Dermis blood vessel endothelial cell (primary cell): ENCODE data around the gene CNTN2. TPM values are rescaled to one million over a fixed set of nuclear protein-coding genes. Genes with fewer than 3 reads are reported as not detected.

ENCODE experiments used
- DNase-seq: peaks from one replicate; pipeline ENCODE4 v3.0.0; 2010
- total RNA-seq: library from RNA; depleted of rRNA; stranded (reverse); fragments of >200 nt; gene quantifications from 2 replicates; pipeline ENCODE4 v1.2.3, GENCODE V29; 2014

Gene CNTN2
- total RNA-seq, 1 donor from 2014 or later, result not detected

GRCh38 chr1:205057808-205058575 is 15.0 kb downstream of the CNTN2 start:
- DNase-seq, result no peak

DNA sequence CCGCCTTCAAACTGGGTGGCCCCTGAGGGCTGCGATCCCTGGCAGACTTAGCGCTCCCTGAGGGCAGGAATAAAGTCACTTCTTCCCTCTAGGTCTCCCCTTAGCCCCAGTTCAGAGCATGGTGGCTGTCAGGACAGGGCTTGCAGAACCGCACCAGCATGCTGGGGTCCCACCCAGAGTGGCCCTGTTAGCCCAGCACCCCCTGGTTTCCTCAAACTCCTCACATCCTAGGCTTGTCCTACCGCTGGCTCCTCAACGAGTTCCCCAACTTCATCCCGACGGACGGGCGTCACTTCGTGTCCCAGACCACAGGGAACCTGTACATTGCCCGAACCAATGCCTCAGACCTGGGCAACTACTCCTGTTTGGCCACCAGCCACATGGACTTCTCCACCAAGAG is 15.8 kb downstream of the CNTN2 start:
- no peak for DNase-seq

GRCh38 chr1:205059660-205060059 is 16.6 kb downstream of the CNTN2 start:
- no peak for DNase-seq

GRCh38 chr1:205060746-205061145 is 17.7 kb downstream of the CNTN2 start:
- DNase-seq, result no peak

DNA sequence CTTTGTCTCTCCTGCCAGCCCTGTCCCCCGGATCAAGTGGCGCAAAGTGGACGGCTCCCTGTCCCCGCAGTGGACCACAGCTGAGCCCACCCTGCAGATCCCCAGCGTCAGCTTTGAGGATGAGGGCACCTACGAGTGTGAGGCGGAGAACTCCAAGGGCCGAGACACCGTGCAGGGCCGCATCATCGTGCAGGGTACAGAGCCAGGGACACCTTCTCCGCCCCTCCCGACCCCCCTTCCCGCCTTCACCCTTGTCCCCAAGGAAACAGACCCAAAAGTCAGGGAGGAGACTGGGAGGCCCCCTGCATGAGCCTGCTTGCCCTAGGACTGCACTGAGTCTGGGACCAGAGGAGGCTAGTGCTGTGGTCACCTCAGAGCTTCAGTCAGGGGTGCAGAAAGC is 18.2 kb downstream of the CNTN2 start:
- DNase-seq, result no peak

DNA sequence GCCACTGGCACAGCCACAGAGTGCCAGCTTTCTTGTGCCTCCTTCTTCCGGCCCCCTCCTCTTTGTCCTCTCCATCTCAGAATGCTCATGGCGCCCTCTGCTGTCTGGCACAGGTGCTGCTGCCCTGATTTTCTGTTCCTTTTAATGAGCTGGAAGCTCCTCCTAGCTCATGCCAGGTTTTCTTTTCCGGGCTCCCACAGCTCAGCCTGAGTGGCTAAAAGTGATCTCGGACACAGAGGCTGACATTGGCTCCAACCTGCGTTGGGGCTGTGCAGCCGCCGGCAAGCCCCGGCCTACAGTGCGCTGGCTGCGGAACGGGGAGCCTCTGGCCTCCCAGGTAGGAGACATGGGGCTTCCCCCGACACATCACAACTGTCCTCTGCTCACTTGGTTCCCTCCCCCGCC is 18.7 kb downstream of the CNTN2 start:
- peak; percentile 75 for DNase-seq

GRCh38 chr1:205062319-205062718 is 19.3 kb downstream of the CNTN2 start:
- no peak for DNase-seq

- DNase-seq, result no peak
Observed at GRCh38 chr1:205062895-205063294, 19.9 kb downstream of the CNTN2 start.

DNA sequence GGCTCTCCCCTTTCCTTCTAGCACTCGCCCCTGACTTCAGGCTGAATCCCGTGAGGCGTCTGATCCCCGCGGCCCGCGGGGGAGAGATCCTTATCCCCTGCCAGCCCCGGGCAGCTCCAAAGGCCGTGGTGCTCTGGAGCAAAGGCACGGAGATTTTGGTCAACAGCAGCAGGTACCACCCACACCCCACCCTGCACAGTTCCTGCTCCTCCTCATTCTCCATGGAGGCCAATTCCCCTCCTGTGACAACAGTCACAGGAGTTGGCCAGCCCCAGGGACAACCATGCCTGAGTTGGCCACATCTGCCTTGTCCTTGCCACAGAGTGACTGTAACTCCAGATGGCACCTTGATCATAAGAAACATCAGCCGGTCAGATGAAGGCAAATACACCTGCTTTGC is 21.3 kb downstream of the CNTN2 start:
- DNase-seq, result no peak

GRCh38 chr1:205064741-205065316 is 21.8 kb downstream of the CNTN2 start:
- DNase-seq, result no peak

- DNase-seq, result no peak
Observed at GRCh38 chr1:205065666-205066065, 22.7 kb downstream of the CNTN2 start.

DNA sequence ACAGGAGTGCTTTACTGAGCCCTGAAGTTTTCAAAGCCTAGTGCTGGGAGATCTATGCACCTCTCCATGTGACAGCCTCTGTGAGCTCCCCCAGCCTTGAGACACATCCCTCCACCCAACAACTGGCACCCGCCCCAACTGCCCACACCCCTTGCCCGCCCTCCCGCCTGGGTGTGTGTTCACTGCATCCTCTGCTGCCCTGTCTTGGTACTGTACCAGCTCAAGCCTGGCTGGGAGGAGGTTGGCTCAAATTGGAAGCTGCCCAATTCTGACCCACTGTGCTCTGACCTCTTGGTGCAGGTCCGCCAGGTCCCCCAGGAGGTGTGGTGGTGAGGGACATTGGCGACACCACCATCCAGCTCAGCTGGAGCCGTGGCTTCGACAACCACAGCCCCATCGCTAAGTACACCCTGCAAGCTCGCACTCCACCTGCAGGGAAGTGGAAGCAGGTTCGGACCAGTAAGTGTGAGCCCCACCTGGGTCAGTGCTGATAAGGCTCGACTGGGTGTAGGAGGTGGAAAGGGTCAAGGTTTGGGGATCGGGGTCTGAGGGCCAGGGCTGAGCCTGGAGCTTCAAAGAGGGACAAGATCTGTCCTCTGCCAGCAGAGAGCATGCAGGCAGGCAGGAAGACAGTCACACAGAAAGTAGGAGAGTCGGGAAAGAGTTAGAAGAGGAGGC is 23.3 kb downstream of the CNTN2 start:
- DNase-seq, result peak; percentile 7

GRCh38 chr1:205067031-205067430 is 24.0 kb downstream of the CNTN2 start:
- DNase-seq, result no peak

GRCh38 chr1:205068001-205068400 is 25.0 kb downstream of the CNTN2 start:
- no peak for DNase-seq

GRCh38 chr1:205068457-205069040 is 25.5 kb downstream of the CNTN2 start:
- DNase-seq, result no peak

GRCh38 chr1:205069371-205070125 is 26.5 kb downstream of the CNTN2 start:
- no peak for DNase-seq

GRCh38 chr1:205071028-205071409 is 28.0 kb downstream of the CNTN2 start:
- DNase-seq, result no peak

DNA sequence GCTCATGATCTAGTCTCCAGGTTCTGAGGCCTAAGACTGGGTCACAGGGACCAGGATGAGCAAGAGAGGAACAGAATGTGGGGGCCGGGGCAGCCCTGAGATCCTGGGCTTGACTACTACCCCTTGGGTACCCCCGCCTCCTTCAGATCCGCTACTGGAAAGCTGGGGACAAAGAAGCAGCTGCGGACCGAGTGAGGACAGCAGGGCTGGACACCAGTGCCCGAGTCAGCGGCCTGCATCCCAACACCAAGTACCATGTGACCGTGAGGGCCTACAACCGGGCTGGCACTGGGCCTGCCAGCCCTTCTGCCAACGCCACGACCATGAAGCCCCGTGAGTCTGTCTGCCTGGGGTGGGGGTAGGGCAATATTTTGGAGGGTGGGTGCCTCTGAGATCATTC is 28.8 kb downstream of the CNTN2 start:
- DNase-seq, result no peak

GRCh38 chr1:205072286-205072685 is 29.3 kb downstream of the CNTN2 start:
- no peak for DNase-seq

DNA sequence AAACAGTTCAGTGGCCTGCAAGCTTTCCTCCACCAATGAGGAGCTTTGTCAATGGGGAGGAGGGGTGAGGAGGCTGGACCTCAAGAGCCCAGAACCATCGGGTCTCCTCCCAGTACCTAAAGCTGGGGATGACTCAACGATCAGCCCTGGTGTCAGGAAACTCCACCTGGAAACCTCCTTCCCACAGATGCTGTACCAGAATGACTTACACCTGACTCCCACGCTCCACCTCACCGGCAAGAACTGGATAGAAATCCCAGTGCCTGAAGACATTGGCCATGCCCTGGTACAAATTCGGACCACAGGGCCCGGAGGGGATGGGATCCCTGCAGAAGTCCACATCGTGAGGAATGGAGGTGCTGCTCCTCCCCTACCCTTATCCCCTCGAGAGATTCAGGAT is 29.9 kb downstream of the CNTN2 start:
- DNase-seq, result no peak

- DNase-seq, result no peak
Observed at GRCh38 chr1:205073511-205073910, 30.5 kb downstream of the CNTN2 start.

GRCh38 chr1:205074084-205074483 is 31.1 kb downstream of the CNTN2 start:
- DNase-seq, result no peak

GRCh38 chr1:205074513-205074912 is 31.5 kb downstream of the CNTN2 start:
- no peak for DNase-seq
